Measurements from ENCODE around the gene SEL1L2. TPM values are rescaled to one million over a fixed set of nuclear protein-coding genes. Genes with fewer than 3 reads are reported as not detected.
A peak's percentile ranks its signal among the peaks of the same experiment; 100 is the strongest.

SEL1L2 gene
- total RNA-seq (not detected), polyA plus RNA-seq (ENCODE audit: insufficient read depth in 1 of 8, insufficient read length in 8 of 8, low replicate concordance in 1 of 8) (under 1 TPM in 3 of 8 donors, not detected in 5; 0.12 to 0.50 (median 0.23) TPM)
- long read RNA-seq, donor 1 = 0 reads
- long read RNA-seq, donor 2 = 0 reads
- long read RNA-seq, donor 3 = 0 reads
- long read RNA-seq, donor 4 = 0 reads
- long read RNA-seq, donor 5 = 0 reads
- long read RNA-seq, donor 6, partial matches to known transcripts = 0 of 1 reads
- long read RNA-seq, donor 6, other reads (novel, unspliced or antisense) = 0 of 1 reads
- long read RNA-seq, donor 7, partial matches to known transcripts = 0 of 1 reads
- long read RNA-seq, donor 7, other reads (novel, unspliced or antisense) = 0 of 1 reads
- long read RNA-seq, donor 8 = 0 reads
- long read RNA-seq, donor 9 = 0 reads
- long read RNA-seq, donor 10 = 0 reads
- long read RNA-seq, donor 11 = 0 reads

GRCh38 chr20:13990465-13990864 is at the start of gene SEL1L2:
Gene SEL1L2 (minus strand): TSS chr20:13990614. CDS start chr20:13990534, 80 bp downstream.
- 0% methylated on average over 1 of the region's 5 CpGs for WGBS (ENCODE audit: insufficient coverage)
- Histone ChIP-seq H3K9me3 (replicated peaks; ENCODE audit: control insufficient read depth, low read depth, low read length) (peaks cover 9% of the 10 kb centered on the region), H3K27me3 (ENCODE audit: control insufficient read depth, insufficient read depth, low read length) (peaks cover 2% of the 10 kb centered on the region)

DNA sequence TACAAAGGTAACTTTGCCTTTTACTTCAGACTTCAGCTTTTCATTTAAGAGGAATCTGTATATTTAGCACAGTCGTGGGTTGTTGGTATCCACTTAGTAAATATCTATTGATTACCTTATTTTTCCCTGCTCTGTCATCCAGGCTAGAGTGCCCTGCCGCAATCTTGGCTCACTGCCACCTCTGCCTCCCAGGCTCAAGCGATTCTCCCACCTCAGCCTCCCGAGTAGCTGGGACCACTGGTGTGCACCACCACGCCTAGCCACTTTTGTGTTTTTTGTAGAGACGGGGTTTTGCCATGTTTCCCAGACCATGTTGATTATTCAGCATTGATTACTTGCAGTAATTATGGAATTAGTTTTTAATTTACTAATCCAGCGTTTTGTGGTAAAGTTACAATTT is 46.2 kb upstream of the SEL1L2 start:
- Histone ChIP-seq H3K4me1 (ENCODE audit: control insufficient read depth, insufficient read depth, low read length) (no peaks in the 10 kb centered on the region), H3K27me3 (ENCODE audit: control insufficient read depth, insufficient read depth, low read length) (no peaks in the 10 kb centered on the region), H3K27ac (ENCODE audit: low read length) (no peak overlapping the region), H3K4me3 (ENCODE audit: low read length) (no peak overlapping the region), H3K9me3 (replicated peaks; ENCODE audit: control insufficient read depth, low read depth, low read length) (no peaks in the 10 kb centered on the region), H3K36me3 (ENCODE audit: control insufficient read depth, insufficient read depth, low read length) (no peaks in the 10 kb centered on the region)
- no peak for DNase-seq
- WGBS (ENCODE audit: insufficient coverage) = 77% methylated on average over 3 of the region's 7 CpGs

More at GRCh38 chr20:13990465-13990864, at the start of gene SEL1L2:
- no peak for DNase-seq
- Histone ChIP-seq H3K4me3 (ENCODE audit: low read length) (no peak within 1 kb of the TSS), H3K36me3 (ENCODE audit: control insufficient read depth, insufficient read depth, low read length) (no peaks in the 10 kb centered on the region), H3K4me1 (ENCODE audit: control insufficient read depth, insufficient read depth, low read length) (peaks cover 3% of the 10 kb centered on the region), H3K27ac (ENCODE audit: low read length) (no peak within 1 kb of the TSS)

GRCh38 chr20:14033310-14033709 is 42.9 kb upstream of the SEL1L2 start:
- no CpG with 5 or more reads among the region's 1 CpG for WGBS (ENCODE audit: insufficient coverage)
- H3K27me3 ChIP-seq (ENCODE audit: control insufficient read depth, insufficient read depth, low read length) = no peaks in the 10 kb centered on the region

DNA sequence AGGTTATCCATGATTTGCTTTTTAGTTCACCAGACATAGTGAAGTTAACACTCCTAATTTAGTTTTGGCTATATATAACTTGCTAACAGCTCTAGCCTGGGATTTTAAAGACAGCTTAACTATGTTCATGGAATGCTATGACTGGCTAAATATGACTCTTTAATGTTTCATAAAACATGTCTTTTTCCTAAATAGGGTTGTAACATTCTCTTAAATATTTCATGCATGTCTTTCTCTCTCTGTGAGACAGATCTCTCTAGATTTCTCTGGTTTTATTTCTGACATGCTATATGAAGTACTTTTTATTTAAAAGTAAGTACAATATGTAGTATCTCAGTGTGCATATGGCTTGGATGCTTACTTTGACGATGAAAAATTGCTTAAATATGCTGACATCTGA is 40.6 kb upstream of the SEL1L2 start:
- no CpG with 5 or more reads among the region's 1 CpG for WGBS (ENCODE audit: insufficient coverage)
- Histone ChIP-seq H3K4me3 (ENCODE audit: low read length) (no peak overlapping the region), H3K4me1 (ENCODE audit: control insufficient read depth, insufficient read depth, low read length) (no peaks in the 10 kb centered on the region), H3K9me3 (replicated peaks; ENCODE audit: control insufficient read depth, low read depth, low read length) (no peaks in the 10 kb centered on the region), H3K27me3 (ENCODE audit: control insufficient read depth, insufficient read depth, low read length) (no peaks in the 10 kb centered on the region), H3K36me3 (ENCODE audit: control insufficient read depth, insufficient read depth, low read length) (no peaks in the 10 kb centered on the region), H3K27ac (ENCODE audit: low read length) (no peak overlapping the region)
- no peak for DNase-seq

More at GRCh38 chr20:14033310-14033709, 42.9 kb upstream of the SEL1L2 start:
- no peak overlapping the region for H3K27ac ChIP-seq (ENCODE audit: low read length)
- H3K36me3 ChIP-seq (ENCODE audit: control insufficient read depth, insufficient read depth, low read length) = no peaks in the 10 kb centered on the region
- no peak overlapping the region for H3K4me3 ChIP-seq (ENCODE audit: low read length)
- no peaks in the 10 kb centered on the region for H3K4me1 ChIP-seq (ENCODE audit: control insufficient read depth, insufficient read depth, low read length)
- DNase-seq = no peak
- no peaks in the 10 kb centered on the region for H3K9me3 ChIP-seq (replicated peaks; ENCODE audit: control insufficient read depth, low read depth, low read length)

DNA sequence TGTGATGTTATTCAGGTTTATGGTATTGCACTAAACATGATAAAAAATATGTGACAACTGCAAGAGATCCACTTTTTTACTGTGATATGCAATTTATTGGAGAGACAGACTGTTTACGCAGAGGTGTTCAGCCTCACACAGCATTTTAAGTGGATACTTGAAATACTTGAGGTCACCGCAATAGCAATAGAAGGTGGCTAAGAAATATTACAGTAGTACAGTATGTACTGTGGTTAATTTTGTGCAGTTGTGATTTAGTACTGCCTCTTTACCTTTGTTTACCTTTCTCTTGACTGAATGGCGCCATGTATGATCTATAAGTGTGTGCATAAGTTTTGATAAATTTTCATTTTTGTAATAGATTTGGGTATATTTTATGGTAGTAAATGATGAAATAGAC is 22.3 kb upstream of the SEL1L2 start:
- H3K27me3 ChIP-seq (ENCODE audit: control insufficient read depth, insufficient read depth, low read length) = no peaks in the 10 kb centered on the region
- no peak for DNase-seq
- no peaks in the 10 kb centered on the region for H3K4me1 ChIP-seq (ENCODE audit: control insufficient read depth, insufficient read depth, low read length)
- H3K4me3 ChIP-seq (ENCODE audit: low read length) = no peak overlapping the region
- no CpG with 5 or more reads among the region's 3 CpGs for WGBS (ENCODE audit: insufficient coverage)
- H3K36me3 ChIP-seq (ENCODE audit: control insufficient read depth, insufficient read depth, low read length) = no peaks in the 10 kb centered on the region
- H3K27ac ChIP-seq (ENCODE audit: low read length) = no peak overlapping the region
- H3K9me3 ChIP-seq (replicated peaks; ENCODE audit: control insufficient read depth, low read depth, low read length) = peaks cover 4% of the 10 kb centered on the region

GRCh38 chr20:14009208-14009607 is 18.8 kb upstream of the SEL1L2 start:
- DNase-seq = no peak
- no CpG with 5 or more reads among the region's 2 CpGs for WGBS (ENCODE audit: insufficient coverage)
- H3K27me3 ChIP-seq (ENCODE audit: control insufficient read depth, insufficient read depth, low read length) = no peaks in the 10 kb centered on the region

DNA sequence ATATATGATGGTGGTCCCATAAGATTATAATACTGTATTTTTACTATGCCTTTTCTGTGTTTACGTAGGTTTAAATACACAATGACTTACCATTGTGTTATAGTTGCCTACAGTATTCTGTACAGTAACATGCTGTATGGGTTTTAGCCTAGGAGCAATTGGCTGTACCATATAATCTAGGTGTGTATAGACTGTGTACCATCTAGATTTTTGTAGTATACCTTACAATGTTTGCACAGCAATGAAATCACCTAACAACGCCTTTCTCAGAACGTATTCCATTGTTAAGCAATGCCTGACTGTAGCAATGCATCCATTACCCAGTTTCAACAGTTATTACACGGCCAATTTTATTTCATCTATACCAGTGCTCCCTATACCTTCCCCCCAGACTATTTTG is 15.6 kb upstream of the SEL1L2 start:
- no peak for DNase-seq
- Histone ChIP-seq H3K9me3 (replicated peaks; ENCODE audit: control insufficient read depth, low read depth, low read length) (no peaks in the 10 kb centered on the region), H3K36me3 (ENCODE audit: control insufficient read depth, insufficient read depth, low read length) (no peaks in the 10 kb centered on the region), H3K27me3 (ENCODE audit: control insufficient read depth, insufficient read depth, low read length) (no peaks in the 10 kb centered on the region), H3K4me3 (ENCODE audit: low read length) (no peak overlapping the region), H3K4me1 (ENCODE audit: control insufficient read depth, insufficient read depth, low read length) (no peaks in the 10 kb centered on the region), H3K27ac (ENCODE audit: low read length) (no peak overlapping the region)
- 100% methylated on average over 2 of the region's 4 CpGs for WGBS (ENCODE audit: insufficient coverage)

More at GRCh38 chr20:14009208-14009607, 18.8 kb upstream of the SEL1L2 start:
- no peaks in the 10 kb centered on the region for H3K36me3 ChIP-seq (ENCODE audit: control insufficient read depth, insufficient read depth, low read length)
- no peaks in the 10 kb centered on the region for H3K9me3 ChIP-seq (replicated peaks; ENCODE audit: control insufficient read depth, low read depth, low read length)
- H3K27ac ChIP-seq (ENCODE audit: low read length) = no peak overlapping the region
- H3K4me3 ChIP-seq (ENCODE audit: low read length) = no peak overlapping the region
- no peaks in the 10 kb centered on the region for H3K4me1 ChIP-seq (ENCODE audit: control insufficient read depth, insufficient read depth, low read length)

DNA sequence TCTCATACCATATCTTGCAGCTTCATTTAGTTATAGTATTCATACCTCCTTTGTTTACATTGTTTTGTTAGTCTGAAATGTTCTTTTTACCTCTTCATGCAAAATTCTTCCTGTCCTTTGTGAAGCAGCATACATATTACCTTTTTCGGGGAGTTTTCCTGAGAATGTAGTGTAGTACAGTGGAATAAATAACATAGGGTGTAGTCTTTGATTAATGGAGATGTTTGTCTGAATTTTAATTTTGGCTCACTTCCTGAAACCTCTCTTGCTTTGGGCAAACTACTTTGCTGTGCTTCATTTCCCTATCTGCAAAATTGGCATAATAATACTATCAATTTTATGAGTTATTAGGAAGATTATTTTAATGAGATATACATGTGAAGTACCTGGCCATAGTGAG is 10.5 kb upstream of the SEL1L2 start:
- Histone ChIP-seq H3K27ac (ENCODE audit: low read length) (no peak overlapping the region), H3K4me1 (ENCODE audit: control insufficient read depth, insufficient read depth, low read length) (peaks cover 5% of the 10 kb centered on the region), H3K36me3 (ENCODE audit: control insufficient read depth, insufficient read depth, low read length) (no peaks in the 10 kb centered on the region), H3K27me3 (ENCODE audit: control insufficient read depth, insufficient read depth, low read length) (peaks cover 3% of the 10 kb centered on the region), H3K9me3 (replicated peaks; ENCODE audit: control insufficient read depth, low read depth, low read length) (no peaks in the 10 kb centered on the region), H3K4me3 (ENCODE audit: low read length) (no peak overlapping the region)
- DNase-seq = no peak
- WGBS (ENCODE audit: insufficient coverage) = no CpG with 5 or more reads among the region's 1 CpG

- no peak for DNase-seq
- no peaks in the 10 kb centered on the region for H3K36me3 ChIP-seq (ENCODE audit: control insufficient read depth, insufficient read depth, low read length)
- peaks cover 9% of the 10 kb centered on the region for H3K9me3 ChIP-seq (replicated peaks; ENCODE audit: control insufficient read depth, low read depth, low read length)
- no peak overlapping the region for H3K27ac ChIP-seq (ENCODE audit: low read length)
- H3K4me1 ChIP-seq (ENCODE audit: control insufficient read depth, insufficient read depth, low read length) = peaks cover 8% of the 10 kb centered on the region
- peaks cover 6% of the 10 kb centered on the region for H3K27me3 ChIP-seq (ENCODE audit: control insufficient read depth, insufficient read depth, low read length)
- 11% methylated on average over 6 of the region's 13 CpGs for WGBS (ENCODE audit: insufficient coverage)
- H3K4me3 ChIP-seq (ENCODE audit: low read length) = peak overlapping the region; percentile 37
Measured at GRCh38 chr20:13996265-13996664, 5.9 kb upstream of the SEL1L2 start.

DNA sequence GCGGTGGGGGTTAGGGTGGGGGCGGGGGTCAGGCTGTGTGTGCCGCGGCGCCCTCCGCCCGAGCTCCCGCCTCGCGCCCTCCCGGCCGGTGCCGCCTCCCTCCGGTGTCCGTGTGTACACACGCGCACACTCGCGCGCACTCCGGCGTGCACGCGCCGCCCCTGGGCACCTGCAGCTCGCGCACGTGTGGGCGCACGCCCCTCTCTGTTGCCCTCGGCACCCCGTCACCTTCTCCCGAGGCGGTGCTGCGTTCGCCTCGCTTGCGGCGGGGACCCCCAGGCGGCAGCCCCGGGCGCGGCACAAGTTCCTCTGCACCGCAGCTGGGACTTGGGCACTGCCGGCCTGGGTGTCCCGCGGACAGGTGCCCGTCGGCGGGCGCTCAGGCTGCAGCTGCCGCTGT is 5.4 kb upstream of the SEL1L2 start:
- no peak overlapping the region for H3K27ac ChIP-seq (ENCODE audit: low read length)

More for the DNA sequence above, 5.4 kb upstream of the SEL1L2 start:
- WGBS (ENCODE audit: insufficient coverage) = under 1% methylated on average over 50 of the region's 52 CpGs
- Histone ChIP-seq H3K9me3 (replicated peaks; ENCODE audit: control insufficient read depth, low read depth, low read length) (peaks cover 9% of the 10 kb centered on the region), H3K4me3 (ENCODE audit: low read length) (peak overlapping the region; percentile 50), H3K27me3 (ENCODE audit: control insufficient read depth, insufficient read depth, low read length) (peaks cover 6% of the 10 kb centered on the region), H3K4me1 (ENCODE audit: control insufficient read depth, insufficient read depth, low read length) (peaks cover 8% of the 10 kb centered on the region), H3K36me3 (ENCODE audit: control insufficient read depth, insufficient read depth, low read length) (no peaks in the 10 kb centered on the region)
- DNase-seq = peak; percentile 16

Measured in muscle of leg (tissue), 16 donors.